GM12878 (cell line): ENCODE measurements around the gene DUS2. TPM values are rescaled to one million over a fixed set of nuclear protein-coding genes. Genes with fewer than 3 reads are reported as not detected.
A peak's percentile ranks its signal among the peaks of the same experiment; 100 is the strongest.

Experiments used
- ATAC-seq: fragments of 200-7000 bp; cut with Tn5 transposase; 3 replicates; pipeline ENCODE4 v1.9.1; 2020; ENCODE audit warnings: mild to moderate bottlenecking, moderate library complexity
- BruUV-seq: library from RNA; stranded (reverse); fragments of 400-500 nt; replicated peaks from 2 replicates; lab custom pipeline; 2021; lab: Mats Ljungman, UMichigan
- CTCF ChIA-PET: fragments of 300-600 bp; sonication (Branson Sonifier 250); formaldehyde crosslinking; extraction: SDS; loops from one replicate; lab custom pipeline; 2021; ENCODE audit warnings: inconsistent platforms; lab: Yijun Ruan, JAX
- POLR2A ChIA-PET: fragments of 350-600 bp; formaldehyde crosslinking; extraction: SDS; loops from one replicate; lab custom pipeline; 2021; ENCODE audit warnings: inconsistent platforms; lab: Charles Lee
- RAD21 ChIA-PET: fragments of 300-600 bp; sonication (Branson Sonifier 250); formaldehyde crosslinking; loops from one replicate; lab custom pipeline; 2023; ENCODE audit warnings: antibody characterized with exemption; ENCODE audit not compliant: unreplicated experiment; lab: Charles Lee
- SMC1A ChIA-PET: fragments of 300-600 bp; sonication (Branson Sonifier 250); formaldehyde crosslinking; loops from one replicate; lab custom pipeline; 2023; ENCODE audit not compliant: unreplicated experiment, uncharacterized antibody; lab: Charles Lee
- DNase-seq: peaks from one replicate; pipeline ENCODE4 v3.0.0-alpha.2; 2011; ENCODE audit warnings: low read depth, low spot score
- FAIRE-seq: peaks from 3 replicates; lab custom pipeline; 2011; peaks lifted over from hg19 to GRCh38; lab: Jason Lieb, UNC
- H2AFZ ChIP-seq: 2 replicates; pipeline ENCODE4 v1.6.0; 2011; ENCODE audit warnings: low read depth, low read length, control low read depth; ENCODE audit not compliant: control insufficient read depth
- H3K27ac ChIP-seq: 2 replicates; pipeline ENCODE4 v1.5.1; 2011; ENCODE audit warnings: control low read depth; ENCODE audit not compliant: control insufficient read depth, insufficient read depth
- H3K27me3 ChIP-seq, 2 experiments: replicated peaks in 1 of 2; 2 replicates each; pipeline versions ENCODE4 v1.6.0 to v1.6.1; 2011; ENCODE audit warnings: low read length in 1 of 2; ENCODE audit not compliant: control insufficient read depth in 2 of 2, insufficient read depth in 2 of 2
- H3K36me3 ChIP-seq, 2 experiments: 2 replicates each; pipeline ENCODE4 v1.5.1; 2011; ENCODE audit warnings: low read length in 1 of 2; ENCODE audit not compliant: control insufficient read depth in 2 of 2, insufficient read depth in 2 of 2
- H3K4me1 ChIP-seq: 2 replicates; pipeline ENCODE4 v1.6.1; 2011; ENCODE audit warnings: mild to moderate bottlenecking, low read length, moderate library complexity, mixed read lengths; ENCODE audit not compliant: control insufficient read depth, insufficient read depth
- H3K4me2 ChIP-seq: 2 replicates; pipeline ENCODE4 v1.6.0; 2011; ENCODE audit warnings: control low read depth; ENCODE audit not compliant: control insufficient read depth, insufficient read depth
- H3K4me3 ChIP-seq: fragments of 200-600 bp; sonication (generic); 2 replicates; pipeline ENCODE4 v1.5.1; 2016
- H3K79me2 ChIP-seq: 2 replicates; pipeline ENCODE4 v1.6.0; 2011; ENCODE audit warnings: low read length; ENCODE audit not compliant: control insufficient read depth, insufficient read depth
- H3K9ac ChIP-seq: 2 replicates; pipeline ENCODE4 v1.8.0; 2011; ENCODE audit warnings: low read length, control low read depth, mixed read lengths; ENCODE audit not compliant: control insufficient read depth, insufficient read depth
- H3K9me3 ChIP-seq: replicated peaks from 3 replicates; pipeline ENCODE4 v1.5.1; 2011; ENCODE audit warnings: mild to moderate bottlenecking, low read length; ENCODE audit not compliant: control insufficient read depth, insufficient read depth
- H4K20me1 ChIP-seq: 2 replicates; pipeline ENCODE4 v1.6.0; 2011; ENCODE audit not compliant: control insufficient read depth, insufficient read depth
- BRCA1 ChIP-seq: IDR thresholded peaks from 2 replicates; pipeline ENCODE4 v1.6.1; 2011; ENCODE audit warnings: low read depth, low read length, improper control_type of control experiment
- E2F4 ChIP-seq: IDR thresholded peaks from 2 replicates; pipeline ENCODE4 v1.6.1; 2012; ENCODE audit warnings: low read depth, low read length, improper control_type of control experiment
- GABPA ChIP-seq: IDR thresholded peaks from 2 replicates; pipeline ENCODE4 v1.6.1; 2014; ENCODE audit warnings: antibody characterized with exemption, low read depth, mild to moderate bottlenecking, inconsistent platforms
- HCFC1 ChIP-seq: fragments of 150-350 bp; IDR thresholded peaks from 2 replicates; pipeline ENCODE4 v1.6.1; 2014; ENCODE audit warnings: low read length
- MAX ChIP-seq: IDR thresholded peaks from 2 replicates; pipeline ENCODE4 v1.6.1; 2012; ENCODE audit warnings: low read depth, low read length, improper control_type of control experiment
- POU2F2 ChIP-seq: IDR thresholded peaks from 3 replicates; pipeline ENCODE4 v1.6.1; 2011; ENCODE audit warnings: low read depth, mild to moderate bottlenecking, low read length, borderline replicate concordance
- RAD51 ChIP-seq: fragments of 450-650 bp; IDR thresholded peaks from 2 replicates; pipeline ENCODE4 v1.6.1; 2016; ENCODE audit warnings: moderate library complexity, mild to moderate bottlenecking, inconsistent platforms
- ZNF687 ChIP-seq: fragments of 450-650 bp; IDR thresholded peaks from 2 replicates; pipeline ENCODE4 v1.6.1; 2017; ENCODE audit warnings: mild to moderate bottlenecking, moderate library complexity
- WGBS: methylation state at CpG from one replicate; pipeline ENCODE4 v1.1.6; 2016; ENCODE audit warnings: low lambda C conversion rate; ENCODE audit not compliant: insufficient replicate concordance, insufficient coverage; ENCODE audit errors: missing lambda C conversion rate; 5-methylcytosine and 5-hydroxymethylcytosine counted together
- in situ Hi-C: fragments of 300-500 bp; cut with MboI; formaldehyde crosslinking; loops from 9 replicates; pipeline ENCODE4 v1.14.3; 2018; ENCODE audit warnings: mixed read lengths
- intact Hi-C: fragments of 100-400 bp; cut with micrococcal nuclease; formaldehyde crosslinking; loops from one replicate; pipeline ENCODE4 v1.14.2; 2022; ENCODE audit not compliant: unreplicated experiment
- polyA plus RNA-seq, 11 experiments: library from polyadenylated mRNA; depleted of rRNA in 4 of 11; unstranded in 6 of 11; stranded (reverse) in 5 of 11; fragments of >200 nt; fragmentation: Nextera tagmentation in 4 of 11; fragmentation: Illumina TruSeq in 1 of 11; extraction: Ambion mirVana in 4 of 11; extraction: Trizol in 1 of 11; gene quantifications; 1 replicate in 1 of 11; 2 replicates in 10 of 11; pipeline versions ENCODE4 v1.2.1 to v1.2.3, GENCODE V29; 2011 to 2016; ENCODE audit warnings: inconsistent platforms in 2 of 11, missing spikeins in 2 of 11, low read depth in 1 of 11
- total RNA-seq, 4 experiments: library from RNA; depleted of rRNA in 3 of 4; stranded (reverse); fragments of >200 nt in 3 of 4; fragmentation: Illumina TruSeq in 1 of 4; extraction: Trizol in 1 of 4; gene quantifications; 2 replicates each; pipeline versions ENCODE4 v1.2.1 to v1.2.3, GENCODE V29; 2013 to 2021

The DUS2 gene
- total and polyA plus RNA-seq, 10 of the 15 experiments (the other 5 are each of a cell fraction or from before 2014, with no cell fraction given), result 4.8 to 32.3 (median 25.5) TPM

GRCh38 chr16:67999985-68000384 lies 23.1 kb upstream of the DUS2 start:
- H3K79me2 ChIP-seq, result no peaks in the 10 kb centered on the region
- H3K9ac ChIP-seq, result no peak overlapping the region
- H3K4me2 ChIP-seq, result no peak overlapping the region
- H3K27ac ChIP-seq, result no peak overlapping the region
- H3K36me3 ChIP-seq, result no peaks in the 10 kb centered on the region
- no peaks in the 10 kb centered on the region for H4K20me1 ChIP-seq
- H3K27me3 ChIP-seq, result no peaks in the 10 kb centered on the region
- CTCF ChIA-PET, result interaction anchor here (1.2 kb wide), 1 partner anchor 58 kb away, joined by 3 read pairs; no protein-coding TSS in a partner anchor
- POLR2A ChIA-PET, result interaction anchor here (0.7 to 1.0 kb wide), 3 partner anchors 8 to 75 kb away, joined by 3 to 4 read pairs (median 3); no protein-coding TSS in a partner anchor
- RAD21 ChIA-PET, result no interaction called here
- intact Hi-C loops (no loop called here), in situ Hi-C loops (no loop called here)
- SMC1A ChIA-PET, result no interaction called here
- no peak overlapping the region for H3K4me3 ChIP-seq
- DNase-seq, result no peak
- no peaks in the 10 kb centered on the region for H3K9me3 ChIP-seq
- ATAC-seq, result peak; percentile 35; the same call in 2 of the 3 replicates
- peak overlapping the region; percentile 79 for H2AFZ ChIP-seq
- TF ChIP-seq RAD51 (no peak), POU2F2 (peak; percentile 70; the same call in 2 of the 3 replicates), E2F4 (no peak), HCFC1 (no peak), BRCA1 (no peak)
- H3K4me1 ChIP-seq, result peaks cover 24% of the 10 kb centered on the region
- BruUV-seq, result no TSS peak
- no peak for FAIRE-seq
- WGBS, result 13% methylated on average over 2 of the region's 2 CpGs

GRCh38 chr16:68000450-68000849 lies 22.6 kb upstream of the DUS2 start:
- Histone ChIP-seq H3K27me3 (no peaks in the 10 kb centered on the region), H2AFZ (no peak overlapping the region), H3K4me3 (no peak overlapping the region), H4K20me1 (no peaks in the 10 kb centered on the region), H3K36me3 (no peaks in the 10 kb centered on the region), H3K4me2 (no peak overlapping the region), H3K4me1 (peaks cover 19% of the 10 kb centered on the region), H3K9me3 (no peaks in the 10 kb centered on the region), H3K79me2 (no peaks in the 10 kb centered on the region), H3K9ac (no peak overlapping the region), H3K27ac (no peak overlapping the region)
- BruUV-seq, result no TSS peak
- ChIA-PET SMC1A (no interaction called here), CTCF (interaction anchor here (1.2 kb wide), 1 partner anchor 58 kb away, joined by 3 read pairs; no protein-coding TSS in a partner anchor), POLR2A (interaction anchor here (0.7 to 1.0 kb wide), 4 partner anchors 8 to 76 kb away, joined by 3 to 4 read pairs (median 3); no protein-coding TSS in a partner anchor), RAD21 (no interaction called here)
- ATAC-seq (no peak), FAIRE-seq (no peak), DNase-seq (no peak)
- in situ Hi-C loops, result no loop called here
- 28% methylated on average over 3 of the region's 3 CpGs for WGBS
- intact Hi-C loops, result no loop called here
- TF ChIP-seq GABPA, result no peak
- TF ChIP-seq MAX, result no peak
- TF ChIP-seq ZNF687, result no peak
